ENCODE data around the gene MRPS35.

Gene MRPS35

DNA sequence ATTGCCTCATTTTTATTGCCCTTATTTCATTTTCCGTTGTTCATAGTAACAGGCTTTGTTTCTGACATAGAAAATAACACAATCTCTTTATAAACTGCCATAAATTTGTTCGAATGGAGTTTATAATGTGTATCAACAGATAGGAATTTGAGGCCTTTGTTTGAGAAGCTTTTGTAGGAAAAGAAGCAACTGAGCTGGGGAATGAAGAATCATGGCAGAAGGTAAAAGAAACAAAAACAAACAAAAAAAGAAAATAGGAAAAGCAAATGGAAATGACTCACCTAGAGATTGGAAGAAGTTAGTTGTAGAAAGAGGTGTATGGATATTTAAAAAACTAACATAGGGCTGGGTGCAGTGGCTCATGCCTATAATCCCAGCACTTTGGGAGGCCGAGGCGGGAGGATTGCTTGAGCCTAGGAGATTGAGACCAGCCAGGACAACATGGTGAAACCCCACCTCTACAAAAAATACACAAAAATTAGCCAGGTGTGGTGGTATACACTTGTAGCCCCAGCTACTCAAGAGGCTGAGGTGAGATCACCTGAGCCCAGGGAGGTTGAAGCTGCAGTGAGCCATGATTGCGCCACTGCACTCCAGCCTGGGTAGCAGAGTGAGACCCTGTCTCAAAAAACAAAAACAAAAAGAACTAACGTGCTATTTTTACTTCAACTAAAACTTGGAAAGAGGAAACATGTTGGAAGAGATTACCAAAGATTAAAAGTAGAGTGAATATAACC is 14.9 kb upstream of the MRPS35 start:
- H3K9ac ChIP-seq (ENCODE audit: low read length) = no peak overlapping the region
- H3K4me3 ChIP-seq (ENCODE audit: low read depth, low read length, poor library complexity, severe bottlenecking) = no peak overlapping the region
- no peak for TF ChIP-seq CTCF (IDR thresholded peaks at IDR 0.05; ENCODE audit: low read length)
- TF ChIP-seq EZH2 (IDR thresholded peaks at IDR 0.05; ENCODE audit: borderline replicate concordance, low read length) = no peak
- no peak overlapping the region for H3K27ac ChIP-seq (ENCODE audit: low read depth, low read length, poor library complexity, severe bottlenecking)
- no peaks in the 10 kb centered on the region for H3K36me3 ChIP-seq (ENCODE audit: insufficient read depth, low read length)
- H3F3A ChIP-seq (ENCODE audit: insufficient read depth, low read length) = no peaks in the 10 kb centered on the region
- no peak overlapping the region for H2AFZ ChIP-seq (ENCODE audit: low read length)
- no peak overlapping the region for H3K4me2 ChIP-seq (ENCODE audit: low read length)
- no peaks in the 10 kb centered on the region for H3K79me2 ChIP-seq (ENCODE audit: insufficient read depth, low read length)
- no peaks in the 10 kb centered on the region; the same call in 1 of the 2 replicates for H3K27me3 ChIP-seq (ENCODE audit: insufficient read depth, low read length)
- H3K9me3 ChIP-seq (ENCODE audit: low read length) = no peaks in the 10 kb centered on the region
- no peaks in the 10 kb centered on the region for H3K9me2 ChIP-seq (ENCODE audit: low read depth, low read length)
- H4K20me1 ChIP-seq (ENCODE audit: insufficient read depth, low read length) = no peaks in the 10 kb centered on the region
- no peaks in the 10 kb centered on the region for H3K4me1 ChIP-seq (ENCODE audit: insufficient read depth, low read length, severe bottlenecking)

GRCh38 chr12:27696293-27696652 is 14.4 kb upstream of the MRPS35 start, which contains the start of gene REP15:
TSS of gene REP15 (plus strand) at chr12:27696447. CDS start at chr12:27696563, 116 bp downstream.
- H3F3A ChIP-seq (ENCODE audit: insufficient read depth, low read length) = no peaks in the 10 kb centered on the region
- H3K79me2 ChIP-seq (ENCODE audit: insufficient read depth, low read length) = no peaks in the 10 kb centered on the region
- no peak within 1 kb of the TSS for H3K9ac ChIP-seq (ENCODE audit: low read length)
- H3K4me2 ChIP-seq (ENCODE audit: low read length) = no peak within 1 kb of the TSS
- no peaks in the 10 kb centered on the region for H3K4me1 ChIP-seq (ENCODE audit: insufficient read depth, low read length, severe bottlenecking)
- H3K36me3 ChIP-seq (ENCODE audit: insufficient read depth, low read length) = no peaks in the 10 kb centered on the region
- H4K20me1 ChIP-seq (ENCODE audit: insufficient read depth, low read length) = no peaks in the 10 kb centered on the region
- no peak within 1 kb of the TSS for H3K27ac ChIP-seq (ENCODE audit: low read depth, low read length, poor library complexity, severe bottlenecking)
- TF ChIP-seq EZH2 (IDR thresholded peaks at IDR 0.05; ENCODE audit: borderline replicate concordance, low read length) = no peak
- no peak for TF ChIP-seq CTCF (IDR thresholded peaks at IDR 0.05; ENCODE audit: low read length)
- no peaks in the 10 kb centered on the region; the same call in 1 of the 2 replicates for H3K27me3 ChIP-seq (ENCODE audit: insufficient read depth, low read length)
- no peaks in the 10 kb centered on the region for H3K9me2 ChIP-seq (ENCODE audit: low read depth, low read length)
- no peak within 1 kb of the TSS for H2AFZ ChIP-seq (ENCODE audit: low read length)
- no peak within 1 kb of the TSS for H3K4me3 ChIP-seq (ENCODE audit: low read depth, low read length, poor library complexity, severe bottlenecking)
- H3K9me3 ChIP-seq (ENCODE audit: low read length) = no peaks in the 10 kb centered on the region

DNA sequence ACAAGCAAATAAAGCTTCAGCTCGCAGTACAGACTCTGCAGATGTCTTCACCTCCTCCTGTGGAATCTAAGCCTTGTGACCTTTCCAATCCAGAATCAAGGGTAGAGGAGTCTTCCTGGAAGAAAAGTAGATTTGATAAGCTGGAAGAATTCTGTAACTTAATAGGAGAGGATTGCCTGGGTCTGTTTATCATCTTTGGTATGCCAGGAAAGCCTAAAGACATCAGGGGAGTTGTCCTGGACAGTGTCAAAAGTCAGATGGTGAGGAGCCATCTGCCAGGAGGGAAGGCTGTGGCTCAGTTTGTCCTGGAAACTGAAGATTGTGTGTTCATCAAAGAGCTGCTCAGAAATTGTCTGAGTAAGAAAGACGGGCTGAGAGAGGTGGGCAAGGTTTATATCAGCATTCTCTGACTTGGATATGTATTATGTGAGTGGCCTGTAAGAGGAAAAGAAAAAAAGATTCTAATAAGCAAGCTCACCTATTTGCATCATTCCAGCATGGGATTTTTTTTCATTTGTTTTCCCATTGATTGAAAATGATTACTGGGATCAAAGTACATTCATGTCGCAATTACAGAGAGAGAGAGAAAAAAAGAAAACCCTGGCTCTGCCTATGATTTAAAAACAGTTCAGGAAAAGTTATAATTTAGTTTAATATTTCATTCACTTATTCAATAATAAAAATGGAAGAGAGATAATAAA is 13.6 kb upstream of the MRPS35 start:
- Histone ChIP-seq H3K4me1 (ENCODE audit: insufficient read depth, low read length, severe bottlenecking) (no peaks in the 10 kb centered on the region), H4K20me1 (ENCODE audit: insufficient read depth, low read length) (no peaks in the 10 kb centered on the region), H3K9ac (ENCODE audit: low read length) (no peak overlapping the region), H3K27me3 (ENCODE audit: insufficient read depth, low read length) (no peaks in the 10 kb centered on the region; the same call in 1 of the 2 replicates), H3K4me2 (ENCODE audit: low read length) (no peak overlapping the region), H3F3A (ENCODE audit: insufficient read depth, low read length) (no peaks in the 10 kb centered on the region), H3K27ac (ENCODE audit: low read depth, low read length, poor library complexity, severe bottlenecking) (no peak overlapping the region), H3K9me3 (ENCODE audit: low read length) (no peaks in the 10 kb centered on the region), H3K4me3 (ENCODE audit: low read depth, low read length, poor library complexity, severe bottlenecking) (no peak overlapping the region), H2AFZ (ENCODE audit: low read length) (no peak overlapping the region), H3K36me3 (ENCODE audit: insufficient read depth, low read length) (no peaks in the 10 kb centered on the region), H3K79me2 (ENCODE audit: insufficient read depth, low read length) (no peaks in the 10 kb centered on the region), H3K9me2 (ENCODE audit: low read depth, low read length) (no peaks in the 10 kb centered on the region)
- TF ChIP-seq EZH2 (IDR thresholded peaks at IDR 0.05; ENCODE audit: borderline replicate concordance, low read length) (no peak), CTCF (IDR thresholded peaks at IDR 0.05; ENCODE audit: low read length) (no peak)
